NCI-H187 (cell line): ENCODE results near the gene FAS.
"Not testable (repeated sequence)": the region's sequence is repeated elsewhere in the genome, so short reads cannot be mapped to it uniquely, and the experiment has no call there.

ENCODE experiments used
- DNase-seq, 2 experiments: peaks; one replicate each; lab custom pipeline; 2025; lab: John Stamatoyannopoulos, UW

The FAS gene

DNA sequence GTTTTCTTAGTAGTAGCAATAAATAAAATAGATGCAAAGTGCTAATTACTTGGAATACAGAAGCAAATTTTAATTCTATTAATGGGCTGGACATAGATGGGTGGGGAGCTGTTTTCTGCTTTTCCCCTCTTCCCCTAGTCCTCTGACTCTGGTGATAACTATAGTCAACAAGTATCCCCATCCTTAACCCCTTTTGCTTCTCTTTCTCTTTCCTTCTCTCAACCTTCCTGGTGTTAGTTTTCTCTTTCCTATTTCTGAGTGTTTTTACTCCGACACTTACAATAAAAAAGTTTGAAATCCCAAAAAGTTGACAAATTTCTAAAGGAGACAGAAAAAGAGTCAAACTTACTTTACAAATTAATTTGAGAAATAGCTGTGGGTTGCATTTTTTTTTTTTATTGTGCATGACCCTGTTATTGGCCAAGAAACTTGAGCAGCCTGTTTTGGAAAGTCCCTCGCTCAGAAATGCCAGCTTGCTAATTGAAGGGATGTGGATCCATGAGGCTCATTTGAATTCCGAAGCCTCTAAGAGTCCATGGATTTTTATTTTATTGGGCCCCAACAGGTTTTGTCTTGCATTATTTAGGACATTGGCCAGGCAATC, 2.4 kb downstream of the FAS start:
- no peak for DNase-seq

DNA sequence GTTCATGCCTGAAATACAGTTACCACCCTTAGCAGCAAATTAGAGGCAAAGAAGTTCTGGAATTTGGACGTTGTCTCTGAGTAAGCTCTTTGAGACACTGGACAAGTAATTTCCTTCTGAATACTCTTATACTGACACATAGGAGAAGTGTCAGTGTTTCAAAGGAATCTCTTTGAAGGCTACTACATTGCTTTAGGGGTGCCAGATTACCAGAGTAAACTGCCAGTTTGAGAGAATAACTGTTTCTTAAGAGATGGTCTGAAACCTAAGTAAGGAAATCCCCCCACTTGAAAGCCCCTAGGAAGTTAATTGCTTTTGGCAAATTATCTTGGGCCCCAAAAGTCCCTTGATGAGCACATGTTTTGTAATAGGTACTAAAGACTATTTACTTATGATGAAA, 3.4 kb downstream of the FAS start:
- DNase-seq: no peak

DNA sequence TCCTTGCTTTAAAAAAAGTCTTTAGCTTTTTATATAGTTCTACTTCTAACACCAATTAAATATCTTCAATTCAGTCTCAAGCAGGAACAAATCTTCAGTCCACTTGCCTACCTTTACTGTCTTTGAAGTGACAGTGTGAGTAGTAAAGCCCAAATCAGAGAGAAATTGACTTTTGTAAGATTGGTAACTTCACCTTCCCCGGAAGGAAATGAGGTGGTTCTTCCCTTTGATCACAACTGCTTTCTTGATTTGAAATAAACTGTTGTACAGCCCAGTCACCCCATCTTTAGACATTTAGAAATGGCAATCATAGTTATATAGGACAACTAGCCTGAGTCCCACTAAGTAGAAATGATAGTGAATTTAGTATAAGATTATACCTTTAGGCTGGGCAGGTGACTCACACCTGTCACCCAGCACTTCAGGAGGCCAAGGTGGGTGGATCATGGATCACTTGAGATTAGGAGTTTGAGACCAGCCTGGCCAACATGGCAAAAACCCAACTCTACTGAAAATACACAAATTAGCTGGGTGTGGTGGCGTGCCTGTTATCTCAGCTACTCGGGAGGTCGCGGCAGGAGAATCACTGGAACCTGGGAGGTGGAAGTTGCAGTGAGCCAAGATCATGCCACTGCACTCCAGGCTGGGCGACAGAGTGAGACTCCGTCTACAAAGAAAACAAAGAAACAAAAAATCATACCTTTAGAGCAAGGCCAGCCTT, 4.7 kb downstream of the FAS start:
- DNase-seq: no peak

DNA sequence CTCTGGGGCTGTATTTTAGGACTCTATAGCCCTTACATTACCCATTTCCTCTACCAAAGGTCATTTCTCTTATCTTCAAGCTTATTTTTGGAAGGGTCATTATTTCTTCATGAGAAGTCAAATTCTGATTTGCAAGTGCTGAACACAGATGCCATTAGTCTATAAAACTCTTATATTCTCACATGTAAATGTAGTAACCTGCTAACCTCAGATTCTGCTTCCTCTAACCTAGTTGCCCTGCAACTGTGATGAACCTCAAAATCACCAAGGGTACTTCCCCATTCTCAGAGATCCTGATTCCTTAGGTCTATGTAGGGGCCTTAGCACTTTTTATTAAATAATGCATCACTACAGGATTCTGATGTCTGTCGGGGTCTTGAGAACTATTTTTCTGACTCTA, 6.3 kb downstream of the FAS start:
- no peak for DNase-seq

DNA sequence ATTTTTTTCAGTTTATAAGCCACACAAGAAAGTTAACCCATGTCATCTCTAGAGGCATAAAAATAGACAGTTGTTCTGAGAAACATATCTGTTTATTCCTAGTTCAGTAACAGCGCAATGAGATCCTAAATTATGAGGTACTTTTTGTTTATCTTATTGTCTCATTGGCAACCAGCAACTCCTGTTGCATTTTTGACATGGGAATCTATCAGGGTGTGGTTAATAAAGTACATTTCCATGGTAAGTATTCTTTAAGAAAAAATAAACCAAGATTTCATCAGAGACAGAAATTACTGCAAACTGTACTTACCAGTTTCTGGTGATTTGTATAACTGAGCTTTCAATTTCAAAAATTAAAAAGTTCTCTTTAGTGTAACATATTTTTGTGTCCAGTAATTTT, 9.0 kb downstream of the FAS start:
- DNase-seq: no peak

DNA sequence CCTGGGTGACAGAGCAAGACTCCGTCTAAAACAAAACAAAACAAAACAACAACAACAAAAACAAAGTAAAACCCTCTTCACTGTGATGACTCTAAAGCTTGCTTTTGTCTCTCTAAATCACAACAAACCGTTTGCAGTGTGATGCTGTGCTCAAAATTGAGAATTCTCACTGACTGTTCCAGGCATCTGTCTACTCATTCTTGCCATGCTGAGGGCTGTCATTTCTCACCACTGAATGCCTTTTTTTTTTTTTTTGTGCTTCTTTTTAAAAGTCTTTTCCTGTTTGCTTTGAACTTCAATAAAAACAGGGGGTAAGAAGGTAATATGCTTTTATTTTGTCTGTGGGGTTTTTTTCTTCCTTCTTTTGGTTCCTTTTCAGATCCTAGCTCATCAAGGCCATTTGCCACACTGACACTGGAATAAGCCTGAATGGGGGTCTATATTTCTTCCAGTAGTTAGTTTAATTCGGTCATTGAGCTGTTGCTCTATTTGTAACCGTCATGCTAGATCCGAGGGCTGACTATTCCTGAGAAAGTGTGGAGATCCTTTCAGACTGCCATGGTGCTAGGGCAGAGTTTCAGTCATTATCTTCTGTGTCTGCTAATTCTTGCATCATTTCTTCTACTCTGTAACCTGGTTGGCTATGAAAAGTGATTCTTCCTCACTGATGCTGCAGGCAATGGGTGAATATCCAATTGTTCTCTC, 10.6 kb downstream of the FAS start:
- DNase-seq: no peak

DNA sequence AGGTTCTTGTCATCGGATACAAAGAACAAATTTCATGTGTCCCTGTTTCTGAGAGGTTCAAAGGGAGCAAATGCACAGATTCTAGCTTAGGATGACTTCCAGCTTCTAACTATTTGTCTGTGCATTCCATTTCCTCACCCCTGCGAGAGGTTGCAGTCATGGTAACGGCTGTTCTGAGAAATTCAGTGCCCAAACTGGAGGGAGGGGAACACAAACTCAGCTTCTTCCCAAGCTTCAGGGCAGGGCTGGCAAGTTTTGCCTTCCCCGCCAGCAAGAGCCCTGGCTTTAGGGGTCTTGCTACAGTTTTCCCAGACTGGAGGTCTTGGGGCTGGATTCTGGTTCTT, 11.1 kb downstream of the FAS start:
- DNase-seq: no peak

DNA sequence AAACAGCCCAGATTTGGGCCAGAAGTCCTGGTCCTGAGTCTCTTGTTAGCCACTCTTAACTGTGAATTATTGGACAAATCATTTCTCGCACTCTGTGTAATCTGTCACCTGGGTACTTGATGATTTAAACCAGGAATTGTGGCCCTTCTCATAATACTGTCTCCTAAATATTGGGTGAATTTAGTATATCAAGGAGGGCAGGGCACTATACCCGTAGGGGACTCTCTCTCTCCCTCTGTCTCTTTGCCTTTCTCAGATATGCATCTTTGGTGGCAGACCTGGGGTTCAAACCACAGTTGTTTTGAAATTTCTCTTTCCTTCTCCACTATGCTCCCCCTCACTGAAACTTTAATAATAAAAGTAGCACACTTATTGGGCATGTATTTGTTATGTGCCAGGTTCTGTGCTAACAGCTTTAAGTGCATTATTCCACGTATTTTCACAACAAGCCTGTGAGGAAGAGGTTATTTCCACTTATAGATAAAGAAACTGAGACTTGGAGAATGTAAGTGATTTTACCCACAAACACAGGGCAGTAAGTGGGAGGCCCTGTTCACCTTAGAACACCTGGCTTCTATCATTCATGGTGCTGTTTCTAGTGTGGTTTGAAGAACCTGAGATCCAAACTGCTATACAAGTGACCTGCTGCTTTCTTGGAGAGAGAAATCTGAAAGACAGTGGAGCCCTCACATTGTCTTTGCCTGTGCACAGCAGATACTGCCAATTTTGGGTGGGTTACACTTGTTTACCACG, 11.8 kb downstream of the FAS start:
- DNase-seq: no peak

DNA sequence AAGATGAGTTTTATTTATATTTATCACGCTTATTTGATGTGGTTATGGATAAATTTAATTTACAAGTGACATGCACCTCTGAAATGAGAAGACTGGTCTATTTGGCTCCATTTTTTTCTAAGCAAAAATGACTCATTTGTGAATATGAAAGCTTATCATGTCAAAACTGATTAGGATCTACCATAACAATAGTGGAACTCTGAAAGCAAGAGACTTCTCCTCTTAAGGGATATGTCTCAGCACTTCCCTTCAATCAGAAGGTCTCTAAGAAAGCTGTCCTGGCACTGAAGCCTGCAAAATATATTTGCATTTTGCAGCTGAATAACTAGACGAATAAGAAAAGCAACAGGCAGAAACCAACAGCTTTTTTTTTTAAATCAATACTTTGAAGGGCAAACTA, 12.7 kb downstream of the FAS start:
- no peak for DNase-seq

DNA sequence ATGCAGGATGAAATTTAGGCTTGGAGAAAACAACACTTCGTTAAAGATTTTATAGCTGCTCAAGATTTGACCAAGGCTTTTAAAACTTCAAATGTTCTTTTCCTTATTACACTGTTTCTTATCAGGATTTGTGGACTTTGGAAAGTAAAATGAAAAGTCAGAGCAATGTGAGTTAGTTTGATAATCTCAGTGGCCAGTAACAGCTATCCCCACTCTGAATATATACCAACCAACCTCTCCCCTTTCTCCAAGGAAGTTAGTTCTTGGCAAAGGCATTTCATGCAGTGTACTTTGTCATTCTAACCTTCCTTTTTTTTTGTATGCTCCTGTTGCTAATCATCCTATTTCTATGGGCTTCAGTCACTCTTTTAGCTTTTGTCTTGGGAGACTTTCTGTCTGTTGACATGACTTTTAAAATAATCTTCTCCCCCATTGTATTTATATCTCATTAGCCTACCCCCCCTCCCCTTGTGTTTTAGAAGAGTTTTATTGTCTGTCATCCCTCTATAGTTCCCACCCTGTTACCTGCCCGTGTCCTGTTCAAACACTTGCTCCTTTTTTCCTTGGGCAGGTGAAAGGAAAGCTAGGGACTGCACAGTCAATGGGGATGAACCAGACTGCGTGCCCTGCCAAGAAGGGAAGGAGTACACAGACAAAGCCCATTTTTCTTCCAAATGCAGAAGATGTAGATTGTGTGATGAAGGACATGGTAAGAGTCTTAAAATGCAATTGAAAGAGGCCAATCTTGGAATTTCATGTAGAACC, 16.7 kb downstream of the FAS start:
- DNase-seq: no peak

DNA sequence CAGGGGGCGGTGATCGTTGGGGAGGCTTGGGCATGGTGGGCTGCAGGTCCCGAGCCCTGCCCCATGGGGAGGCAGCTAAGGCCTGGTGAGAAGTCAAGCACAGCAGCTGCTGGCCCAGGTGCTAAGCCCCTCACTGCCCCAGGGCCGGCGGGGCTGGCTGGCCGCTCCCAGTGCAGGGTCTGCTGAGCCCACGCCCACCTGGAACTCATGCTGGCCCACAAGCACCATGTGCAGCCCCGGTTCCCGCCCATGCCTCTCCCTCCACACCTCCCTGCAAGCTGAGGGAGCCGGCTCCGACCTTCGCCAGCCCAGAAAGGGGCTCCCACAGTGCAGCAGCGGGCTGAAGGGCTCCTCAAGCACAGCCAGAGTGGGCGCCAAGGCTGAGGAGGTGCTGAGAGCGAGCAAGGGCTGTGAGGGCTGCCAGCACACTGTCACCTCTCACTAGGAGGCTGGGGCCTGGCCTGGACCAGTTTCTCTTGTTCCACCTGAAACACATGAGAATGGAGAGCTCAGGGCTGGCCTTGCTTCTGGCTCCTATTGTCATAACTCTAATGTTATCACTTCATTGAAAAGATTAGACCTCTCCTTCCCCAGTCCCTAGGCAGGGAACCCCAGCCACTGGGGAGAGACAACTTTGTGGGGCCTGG, 28.2 kb downstream of the FAS start:
- DNase-seq: not testable (repeated sequence)

DNA sequence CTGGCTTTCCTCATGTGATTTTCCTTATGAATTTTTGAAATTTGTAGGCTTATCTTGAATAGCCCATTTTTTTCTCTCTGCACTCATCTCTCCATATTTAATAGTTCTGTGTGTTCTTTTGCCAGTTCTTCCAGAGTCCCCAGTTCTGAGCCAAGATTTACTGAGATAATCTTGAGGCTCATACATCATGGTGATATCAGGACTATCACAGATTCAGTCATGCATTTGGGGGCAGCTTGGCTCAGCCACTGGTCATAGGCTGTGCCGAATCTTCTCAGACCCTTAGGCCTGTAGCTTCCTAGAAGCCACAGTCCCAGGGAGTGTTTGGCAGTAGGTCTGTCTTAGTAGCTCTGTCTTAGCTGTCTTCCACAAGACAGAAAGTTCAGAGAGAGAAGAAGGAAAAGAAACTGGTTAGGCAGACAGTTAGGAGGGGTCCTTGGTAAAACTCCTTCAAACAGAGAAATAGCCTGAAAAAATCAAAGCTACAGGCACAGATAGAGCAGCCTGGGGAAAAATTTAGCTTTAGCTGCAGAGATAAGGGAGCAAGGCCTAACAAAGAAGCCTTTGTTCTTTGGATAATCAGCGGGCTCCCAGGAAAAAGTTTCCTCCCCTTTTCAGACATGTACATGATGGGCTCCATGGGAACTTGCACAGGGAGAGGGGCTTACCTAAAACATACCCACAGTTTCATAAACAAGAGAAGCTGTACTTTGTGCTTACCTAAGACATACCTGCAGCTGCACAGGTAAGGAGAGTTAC, 29.1 kb downstream of the FAS start:
- DNase-seq: no peak

DNA sequence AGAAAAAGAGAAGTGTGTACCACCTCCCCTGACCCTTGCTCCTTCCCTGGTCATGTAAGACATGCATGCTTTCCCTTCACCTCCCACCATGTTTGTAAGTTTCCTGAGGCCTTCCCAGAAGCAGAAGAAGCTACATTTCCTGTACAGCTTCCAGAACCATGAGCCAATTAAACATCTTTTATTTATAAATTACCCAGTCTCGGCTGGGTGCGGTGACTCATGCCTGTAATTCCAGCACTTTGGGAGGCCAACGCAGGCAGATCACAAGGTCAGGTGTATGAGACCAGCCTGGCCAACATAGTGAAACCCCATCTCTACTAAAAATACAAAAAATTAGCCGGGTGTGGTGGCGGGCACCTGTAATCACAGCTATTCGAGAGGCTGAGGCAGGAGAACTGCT, 30.9 kb downstream of the FAS start:
- DNase-seq: not testable (repeated sequence)

DNA sequence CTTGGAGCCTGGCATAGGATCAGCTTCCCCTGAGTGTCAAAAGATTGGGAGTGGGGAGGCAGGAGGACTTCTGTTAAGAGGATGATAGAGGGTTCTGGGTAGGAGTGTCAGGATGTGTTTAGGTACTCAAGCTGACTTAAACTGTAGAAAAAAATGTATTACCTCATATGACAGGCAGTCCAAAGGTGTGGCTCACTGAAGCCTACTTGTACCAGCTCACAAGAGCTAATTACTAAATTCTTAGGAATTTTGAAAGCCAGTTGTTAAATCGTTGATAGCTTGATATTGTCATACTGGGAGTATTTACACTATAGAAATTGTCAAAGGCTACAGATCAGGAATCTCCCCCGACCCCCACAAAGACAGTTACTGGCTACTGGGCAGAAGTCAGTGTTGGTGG, 32.1 kb downstream of the FAS start:
- no peak for DNase-seq

DNA sequence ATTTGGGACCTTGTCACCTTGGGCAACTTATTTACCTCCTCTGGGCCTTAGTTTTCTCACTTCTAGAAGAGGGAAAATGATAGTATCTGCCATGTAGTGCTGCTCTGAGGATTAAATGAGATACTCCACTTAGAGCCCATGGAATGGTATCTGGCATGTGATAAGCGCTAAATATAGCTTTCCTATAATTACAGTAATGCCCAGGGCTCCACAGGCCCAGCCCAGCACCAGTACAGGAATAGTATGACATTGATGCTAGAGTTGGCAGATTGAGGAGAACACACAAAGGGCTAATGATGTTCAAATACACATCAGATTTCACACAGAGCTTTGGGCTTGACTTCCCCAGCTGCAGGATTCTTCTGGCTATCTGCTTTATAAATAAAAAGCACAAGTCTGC, 34.9 kb downstream of the FAS start:
- DNase-seq: no peak

DNA sequence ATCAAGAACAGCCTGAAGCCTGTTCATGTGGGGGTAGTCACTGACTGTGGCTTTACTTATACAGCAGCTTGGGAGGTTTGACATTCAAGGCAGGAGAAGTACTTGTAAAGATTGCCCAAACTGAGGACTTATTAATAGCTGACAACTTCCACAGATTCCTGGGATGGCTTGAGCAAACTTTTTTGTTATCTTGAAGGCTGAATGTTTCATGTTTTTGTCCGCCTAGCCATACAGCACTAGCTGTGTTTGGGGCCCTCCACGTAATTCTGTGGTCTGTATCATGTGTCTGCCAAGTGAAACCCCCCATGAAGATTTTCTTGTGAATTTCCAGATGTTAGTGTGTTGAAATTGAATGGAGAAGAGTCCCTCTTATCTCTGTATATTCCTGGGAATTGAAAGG, 38.6 kb downstream of the FAS start:
- DNase-seq: no peak

DNA sequence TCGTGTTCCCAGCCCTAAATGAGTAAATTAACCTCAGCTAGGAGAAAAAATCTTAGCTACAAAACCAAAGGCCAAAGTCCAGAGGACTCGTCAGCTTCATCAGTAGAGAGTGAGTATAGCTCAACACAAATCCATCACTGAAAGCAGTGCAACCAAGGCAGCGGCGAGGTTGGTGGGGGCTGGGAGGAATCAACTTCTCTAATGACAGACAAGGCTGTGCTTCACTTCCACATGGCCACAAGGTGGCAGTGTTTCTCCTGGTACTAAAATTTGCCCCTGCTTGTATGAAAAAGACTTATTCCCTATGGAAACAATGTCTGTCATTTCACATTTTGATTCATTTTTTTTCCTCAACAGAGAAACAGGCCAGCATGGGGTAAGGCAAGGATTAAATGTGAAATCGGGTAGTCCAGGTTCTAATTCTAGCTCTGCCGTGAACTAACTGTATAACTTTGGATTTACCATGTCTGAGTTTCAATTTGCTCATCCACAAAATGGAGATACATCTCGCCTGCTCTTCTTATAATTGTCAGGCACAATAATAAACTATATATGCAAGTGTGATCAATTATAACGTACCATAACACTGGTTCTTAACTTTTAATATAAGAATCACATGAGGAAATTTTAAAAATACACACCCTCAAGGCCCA, 39.3 kb downstream of the FAS start:
- peak in 1 of 2 experiments; percentile 4 for DNase-seq

DNA sequence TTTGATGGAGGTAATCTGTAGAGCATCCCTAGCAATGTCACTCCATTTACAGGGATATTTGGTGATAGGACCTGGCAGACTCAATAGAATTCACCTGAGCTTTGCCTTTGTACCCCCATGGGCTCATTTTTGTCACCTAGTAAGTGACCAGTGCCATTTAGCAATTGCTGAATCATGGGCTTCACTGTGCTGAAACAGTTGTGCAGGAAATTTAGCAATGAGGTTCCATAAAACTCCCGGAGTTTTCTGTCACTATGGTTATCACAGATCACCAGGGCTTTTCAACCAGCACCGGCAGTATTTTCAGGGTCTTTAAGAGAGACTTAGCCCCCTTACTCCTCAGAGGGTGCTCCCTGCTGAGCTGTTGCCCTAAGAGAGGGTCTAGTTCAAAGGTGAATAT, 40.2 kb downstream of the FAS start:
- no peak for DNase-seq

DNA sequence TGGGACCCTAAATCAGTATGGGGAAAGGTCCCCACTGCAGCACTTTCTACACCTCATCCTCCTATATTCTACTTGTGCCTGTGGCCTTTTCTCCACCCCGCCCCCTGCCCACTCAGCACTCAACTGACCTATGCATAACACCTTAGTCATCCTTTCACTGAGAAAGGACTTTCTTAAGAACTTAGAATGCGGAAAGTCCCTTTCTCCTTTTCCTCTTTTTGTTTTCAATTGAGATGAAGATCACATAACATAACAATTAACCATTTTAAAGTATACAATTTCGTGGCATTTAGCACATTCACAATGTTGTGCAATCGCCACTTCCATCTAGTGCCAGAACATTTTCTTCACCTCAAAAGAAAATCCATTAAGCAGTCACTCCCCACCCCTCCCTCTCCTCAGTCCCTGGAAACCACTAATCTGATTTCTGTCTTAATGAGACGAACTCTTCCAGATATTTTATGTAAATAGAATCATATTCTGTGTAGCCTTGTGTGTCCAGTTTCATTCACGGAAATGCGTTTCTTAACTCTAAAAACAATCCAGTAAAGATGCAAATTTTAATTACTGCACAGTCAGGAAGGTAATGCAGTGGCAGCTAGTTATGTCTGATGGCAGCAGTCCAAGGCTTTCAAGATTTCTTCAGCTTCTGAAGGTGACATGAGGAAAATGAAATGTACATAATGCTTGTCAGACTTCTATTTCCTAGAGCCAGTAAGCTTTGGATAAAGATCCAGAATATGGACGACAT, 41.7 kb downstream of the FAS start:
- no peak for DNase-seq

DNA sequence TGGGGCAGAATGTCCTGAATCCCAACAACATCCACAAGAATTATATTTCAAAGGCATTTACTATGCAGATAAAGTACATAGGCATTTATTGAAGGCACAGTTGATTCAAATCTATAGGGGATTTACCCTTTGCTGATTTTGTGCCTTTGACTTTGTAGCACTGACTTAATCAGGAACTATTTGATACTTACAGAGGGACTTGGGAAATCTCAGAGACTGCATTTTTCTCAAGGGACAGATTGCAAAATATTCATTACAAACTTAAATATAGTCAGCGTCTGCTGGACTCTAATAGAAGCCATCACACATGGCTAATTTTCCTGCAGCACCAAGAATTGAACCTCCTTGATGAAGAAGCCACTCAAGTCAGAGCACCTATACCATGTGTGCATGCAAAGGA, 44.9 kb downstream of the FAS start:
- no peak for DNase-seq
